Bronchial epithelial cell (primary cell): ENCODE results near the gene ADAMTS2. TPM values are rescaled to one million over a fixed set of nuclear protein-coding genes. Genes with fewer than 3 reads are reported as not detected.
A peak's percentile ranks its signal among the peaks of the same experiment; 100 is the strongest.

Experiments
- DNase-seq: peaks from one replicate; pipeline ENCODE4 v3.0.0-alpha.2; 2010; ENCODE audit warnings: low read depth
- FAIRE-seq: peaks from 2 replicates; lab custom pipeline; 2011; peaks lifted over from hg19 to GRCh38; lab: Jason Lieb, UNC
- H3K27me3 ChIP-seq: 2 replicates; pipeline ENCODE4 v1.5.1; 2011; ENCODE audit warnings: low read length; ENCODE audit not compliant: control insufficient read depth, insufficient read depth
- H3K36me3 ChIP-seq: 2 replicates; pipeline ENCODE4 v1.5.1; 2011; ENCODE audit warnings: low read length; ENCODE audit not compliant: control insufficient read depth, insufficient read depth
- H3K4me3 ChIP-seq: 2 replicates; pipeline ENCODE4 v1.5.1; 2011; ENCODE audit warnings: mild to moderate bottlenecking, low read depth, low read length, control low read depth
- CTCF ChIP-seq: IDR thresholded peaks from 2 replicates; pipeline ENCODE4 v1.5.1; 2011; ENCODE audit warnings: mild to moderate bottlenecking, moderate library complexity, low read length, control low read depth, inconsistent platforms; ENCODE audit not compliant: insufficient read depth, severe bottlenecking
- total RNA-seq: library from RNA; depleted of rRNA; stranded (reverse); fragments of >200 nt; gene quantifications from 2 replicates; pipeline ENCODE4 v1.2.1, GENCODE V29; 2014

The ADAMTS2 gene
- total RNA-seq, 1 donor from 2014 or later: 0.26 TPM

DNA sequence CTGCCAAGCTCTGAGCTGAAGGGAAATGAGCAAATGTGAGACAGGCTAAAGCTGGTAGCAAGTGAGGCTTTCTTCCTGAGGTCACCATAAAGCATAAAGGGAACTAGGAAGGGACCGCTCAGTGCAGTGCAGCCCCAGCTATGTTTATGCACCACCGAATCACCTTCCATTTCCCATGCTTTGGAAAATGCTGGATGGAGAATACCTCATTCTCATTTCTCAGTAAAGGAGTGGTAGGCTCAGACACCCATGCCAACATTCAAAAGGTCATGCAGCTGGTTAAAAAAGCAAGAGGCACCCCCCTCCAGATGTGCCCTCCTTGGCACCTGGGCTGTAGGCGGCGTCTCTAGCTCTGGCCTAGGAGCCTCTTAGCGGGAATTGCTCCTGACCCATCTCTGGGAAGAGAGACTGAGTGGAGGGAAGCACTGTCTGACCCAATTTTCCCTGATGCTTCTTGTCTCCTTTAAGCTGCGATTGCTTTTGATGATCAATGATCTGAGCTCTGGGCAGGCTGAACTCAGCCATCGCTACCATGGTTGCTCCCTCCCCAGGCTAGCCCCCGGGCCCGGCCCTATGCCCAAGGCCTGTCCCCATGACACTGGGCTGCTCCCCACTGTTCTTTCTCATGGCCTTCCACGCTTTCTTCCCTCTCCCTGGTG, 226.4 kb downstream of the ADAMTS2 start:
- DNase-seq (no peak), FAIRE-seq (no peak)
- Histone ChIP-seq H3K4me3 (no peak overlapping the region), H3K36me3 (no peaks in the 10 kb centered on the region), H3K27me3 (no peaks in the 10 kb centered on the region)
- no peak for TF ChIP-seq CTCF

DNA sequence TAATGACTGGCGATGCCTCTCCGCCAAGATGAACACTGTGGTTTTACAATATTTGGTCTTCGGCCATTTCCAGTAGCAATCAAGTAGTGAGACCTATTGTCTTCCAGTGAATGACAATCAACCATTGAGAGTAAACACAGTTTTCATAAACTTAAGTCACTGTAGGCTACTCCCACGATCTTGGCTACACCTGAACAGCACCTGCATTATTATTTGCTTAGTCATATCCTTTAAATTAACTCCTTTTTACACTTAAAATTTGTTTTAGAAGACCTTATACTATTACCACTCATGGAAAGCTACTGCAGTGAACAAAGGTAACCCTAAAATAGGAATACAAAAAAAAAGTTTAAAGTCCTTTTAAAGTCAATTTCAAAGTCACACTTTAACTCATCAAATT, 226.9 kb downstream of the ADAMTS2 start:
- DNase-seq (peak; percentile 7), FAIRE-seq (no peak)
- TF ChIP-seq CTCF: no peak
- no peaks in the 10 kb centered on the region for H3K27me3 ChIP-seq
- H3K4me3 ChIP-seq: no peak overlapping the region
- H3K36me3 ChIP-seq: no peaks in the 10 kb centered on the region

DNA sequence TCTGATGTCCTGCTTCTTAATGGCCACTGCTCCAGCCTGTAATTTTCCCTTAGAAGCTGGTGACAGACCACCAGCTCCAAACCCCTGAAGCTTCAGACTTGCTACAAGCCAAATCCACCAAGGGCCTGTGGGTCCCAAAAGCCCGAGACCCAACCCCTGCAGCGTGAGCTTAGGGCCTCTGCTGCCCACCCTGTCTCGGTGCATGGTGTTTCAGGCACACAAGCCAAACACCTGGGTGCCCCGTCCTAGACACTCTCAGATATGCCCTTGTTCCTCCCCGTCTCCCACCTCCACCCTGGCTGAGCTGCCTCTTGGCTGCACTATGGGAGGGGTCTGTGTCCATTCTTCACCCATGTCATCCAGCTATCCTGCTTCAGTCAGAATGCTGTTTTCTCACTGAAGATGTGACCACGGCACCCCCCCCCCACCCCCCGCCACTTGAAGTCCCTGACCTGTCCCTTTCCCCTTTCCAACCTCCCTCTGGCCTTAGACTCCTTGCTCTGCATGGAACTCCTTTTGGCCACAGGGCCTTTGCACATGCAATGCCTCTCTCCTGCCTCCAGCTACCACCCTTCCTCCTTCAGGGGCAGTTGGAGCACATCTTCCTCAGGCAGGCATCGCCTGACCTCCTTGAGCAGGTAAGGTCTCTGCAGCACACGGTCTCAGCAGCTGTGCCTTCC, 229.3 kb downstream of the ADAMTS2 start:
- Histone ChIP-seq H3K36me3 (no peaks in the 10 kb centered on the region), H3K27me3 (no peaks in the 10 kb centered on the region), H3K4me3 (no peak overlapping the region)
- TF ChIP-seq CTCF: no peak
- FAIRE-seq (no peak), DNase-seq (no peak)

GRCh38 chr5:179115307-179115706, 230.0 kb downstream of the ADAMTS2 start:
- H3K27me3 ChIP-seq: no peaks in the 10 kb centered on the region
- no peak for TF ChIP-seq CTCF
- FAIRE-seq (no peak), DNase-seq (no peak)
- no peaks in the 10 kb centered on the region for H3K36me3 ChIP-seq
- no peak overlapping the region for H3K4me3 ChIP-seq

GRCh38 chr5:179114756-179115155, 230.5 kb downstream of the ADAMTS2 start:
- Histone ChIP-seq H3K4me3 (no peak overlapping the region), H3K36me3 (no peaks in the 10 kb centered on the region), H3K27me3 (no peaks in the 10 kb centered on the region)
- DNase-seq (no peak), FAIRE-seq (no peak)
- TF ChIP-seq CTCF: no peak
